Fibroblast of pulmonary artery (primary cell): ENCODE data around the gene RINL.

Experiments
- DNase-seq: peaks from one replicate; pipeline ENCODE4 v3.0.0-alpha.2; 2010; ENCODE audit warnings: low read depth
- H3K4me3 ChIP-seq: replicated peaks from 2 replicates; pipeline ENCODE4 v1.5.1; 2011; ENCODE audit warnings: low read depth, mild to moderate bottlenecking, control low read depth, low read length, moderate library complexity
- TF ChIP-seq, protein P1 (sequence below): IDR thresholded peaks from 2 replicates; pipeline ENCODE4 v1.5.1; 2011; ENCODE audit warnings: mild to moderate bottlenecking, control low read depth, low read length, inconsistent platforms; ENCODE audit errors: missing control alignments

RINL gene

DNA sequence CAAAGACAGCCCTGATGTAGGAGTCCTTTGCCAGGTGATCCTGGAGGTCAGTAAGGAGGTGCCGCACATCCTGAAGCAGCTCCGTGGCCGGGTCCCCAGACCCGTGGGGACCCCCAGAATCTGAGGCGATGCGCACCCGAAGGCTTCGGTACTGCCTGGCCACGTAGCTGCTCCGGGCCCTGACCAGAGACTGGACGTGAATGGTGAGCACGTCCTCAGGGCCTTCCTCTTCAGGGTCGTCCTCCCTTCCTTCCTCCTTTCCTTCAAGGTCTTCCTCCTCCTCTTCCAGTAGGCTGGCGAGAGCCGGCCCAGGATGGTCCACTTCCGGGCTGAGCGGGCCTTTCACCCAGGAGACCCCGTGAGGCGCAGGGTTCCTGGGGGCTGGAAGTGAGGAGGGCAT, 7.5 kb downstream of the RINL start:
- H3K4me3 ChIP-seq = no peak overlapping the region
- no peak for DNase-seq
- TF ChIP-seq, protein P1, sequence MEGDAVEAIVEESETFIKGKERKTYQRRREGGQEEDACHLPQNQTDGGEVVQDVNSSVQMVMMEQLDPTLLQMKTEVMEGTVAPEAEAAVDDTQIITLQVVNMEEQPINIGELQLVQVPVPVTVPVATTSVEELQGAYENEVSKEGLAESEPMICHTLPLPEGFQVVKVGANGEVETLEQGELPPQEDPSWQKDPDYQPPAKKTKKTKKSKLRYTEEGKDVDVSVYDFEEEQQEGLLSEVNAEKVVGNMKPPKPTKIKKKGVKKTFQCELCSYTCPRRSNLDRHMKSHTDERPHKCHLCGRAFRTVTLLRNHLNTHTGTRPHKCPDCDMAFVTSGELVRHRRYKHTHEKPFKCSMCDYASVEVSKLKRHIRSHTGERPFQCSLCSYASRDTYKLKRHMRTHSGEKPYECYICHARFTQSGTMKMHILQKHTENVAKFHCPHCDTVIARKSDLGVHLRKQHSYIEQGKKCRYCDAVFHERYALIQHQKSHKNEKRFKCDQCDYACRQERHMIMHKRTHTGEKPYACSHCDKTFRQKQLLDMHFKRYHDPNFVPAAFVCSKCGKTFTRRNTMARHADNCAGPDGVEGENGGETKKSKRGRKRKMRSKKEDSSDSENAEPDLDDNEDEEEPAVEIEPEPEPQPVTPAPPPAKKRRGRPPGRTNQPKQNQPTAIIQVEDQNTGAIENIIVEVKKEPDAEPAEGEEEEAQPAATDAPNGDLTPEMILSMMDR = no peak

GRCh38 chr19:38869836-38870607, 8.1 kb downstream of the RINL start:
- H3K4me3 ChIP-seq = peak overlapping the region; percentile 49
- peak; percentile 62 for DNase-seq
- TF ChIP-seq, protein P1 = peak; percentile 63

- TF ChIP-seq, protein P1 = no peak
Observed at GRCh38 chr19:38869160-38869835, 8.8 kb downstream of the RINL start.

GRCh38 chr19:38868551-38868950, 9.5 kb downstream of the RINL start:
- DNase-seq = no peak
- TF ChIP-seq, protein P1 = no peak
- H3K4me3 ChIP-seq = no peak overlapping the region

More at GRCh38 chr19:38869160-38869835, 8.8 kb downstream of the RINL start:
- H3K4me3 ChIP-seq = peak overlapping the region; percentile 49
- DNase-seq = no peak

DNA sequence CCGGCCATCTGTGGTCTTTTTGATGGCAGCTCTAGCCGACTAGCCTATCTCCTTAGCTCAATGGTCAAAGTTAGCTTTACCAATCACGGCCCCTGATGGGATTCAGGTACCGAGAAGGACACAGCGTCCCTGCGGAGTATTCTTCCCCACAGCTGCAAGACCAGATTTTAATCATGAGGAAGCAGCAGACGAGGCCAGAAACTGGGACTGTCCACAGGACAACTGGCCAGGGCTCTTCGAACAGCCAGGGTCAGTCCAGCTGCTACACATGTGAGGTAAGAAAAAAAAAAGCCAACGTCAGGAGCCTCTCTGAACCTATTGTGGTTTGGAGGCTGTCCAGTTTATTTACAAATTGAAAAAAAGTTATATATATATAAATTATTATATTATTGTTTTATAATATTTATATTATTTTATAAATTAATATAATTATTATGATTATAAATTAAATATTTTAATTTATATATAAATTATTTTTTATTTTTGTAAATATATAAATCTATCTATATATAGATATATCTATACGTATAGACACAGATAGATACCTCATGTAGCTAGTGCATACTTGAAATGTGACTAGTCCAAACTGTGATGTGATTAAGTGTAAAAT, 10.8 kb downstream of the RINL start:
- no peak overlapping the region for H3K4me3 ChIP-seq
- TF ChIP-seq, protein P1 = no peak
- DNase-seq = no peak

GRCh38 chr19:38862321-38863059, 15.6 kb downstream of the RINL start:
- DNase-seq = peak; percentile 41
- TF ChIP-seq, protein P1 = no peak
- H3K4me3 ChIP-seq = no peak overlapping the region
